ENCODE data around the gene EPHB3. TPM values are rescaled to one million over a fixed set of nuclear protein-coding genes. Genes with fewer than 3 reads are reported as not detected.

The EPHB3 gene
- total and polyA plus RNA-seq, 2 donors (not counting 3 experiments of a cell fraction or from before 2014, with no cell fraction given) = 0.01 TPM; not detected in 1

DNA sequence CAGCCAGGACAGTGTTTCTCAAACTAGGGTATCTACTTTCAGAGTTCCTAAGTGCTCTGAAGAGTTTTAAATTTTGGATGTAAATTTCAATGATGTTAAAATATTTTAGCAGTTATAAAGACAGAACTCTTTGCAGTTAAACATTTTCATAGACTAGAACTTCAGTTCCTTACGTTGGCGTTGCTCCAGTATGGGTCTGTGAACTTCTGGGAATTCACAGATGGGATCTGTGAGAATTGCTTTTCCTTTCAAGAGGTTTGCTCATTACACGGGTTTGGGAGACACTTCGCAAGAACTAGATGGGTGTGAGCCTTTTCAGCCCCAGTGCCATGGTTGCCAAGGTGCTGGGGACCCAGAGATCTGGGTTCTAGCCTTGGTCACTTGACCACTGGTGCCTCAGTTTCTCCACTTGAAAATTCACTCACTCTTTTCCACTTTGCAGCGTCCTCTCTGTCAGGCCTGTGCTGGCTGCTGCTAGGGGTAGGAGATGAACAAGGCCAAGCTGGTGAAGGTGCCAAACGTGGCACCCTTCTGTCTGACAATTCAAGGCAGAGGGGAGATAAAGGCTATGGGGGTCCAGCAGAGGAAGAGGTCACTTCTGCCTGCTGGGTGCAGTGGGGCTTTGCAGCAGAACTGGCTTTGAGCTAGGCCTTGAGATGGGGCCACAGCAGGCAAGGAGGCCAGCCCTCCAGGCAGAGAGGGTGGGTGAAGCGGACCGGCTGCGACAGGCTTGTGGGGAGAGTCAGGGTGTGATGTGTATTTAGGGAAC is 48.1 kb downstream of the EPHB3 start:
- dilution Hi-C loops (cut with MboI; ENCODE audit: extremely low pct_ligation_motif_present, low sequenced_read_pairs) (no loop called here), intact Hi-C loops (cut with micrococcal nuclease) (no loop called here)
- no peaks in the 10 kb centered on the region for H4K20me1 ChIP-seq (replicated peaks; ENCODE audit: control insufficient read depth, extremely low read depth, insufficient read depth, low read length)
- H3K4me2 ChIP-seq (ENCODE audit: insufficient read depth, low read length) = no peak overlapping the region
- H3K36me3 ChIP-seq (ENCODE audit: control insufficient read depth in 2 of 2, extremely low read depth in 1 of 2, insufficient read depth in 2 of 2, low read length in 2 of 2) = no peaks in the 10 kb centered on the region
- no peaks in the 10 kb centered on the region for H3K9me1 ChIP-seq (replicated peaks; ENCODE audit: control insufficient read depth, extremely low read depth, insufficient read depth, low read length)
- no peak overlapping the region for H2AFZ ChIP-seq (ENCODE audit: low read depth, low read length)
- ChIA-PET POLR2A (no interaction called here), CTCF (no interaction called here)
- DNase-seq (ENCODE audit: low read depth, low spot score) (no peak), FAIRE-seq (no peak)
- no peaks in the 10 kb centered on the region for H3K9me3 ChIP-seq (replicated peaks; ENCODE audit: control insufficient read depth, insufficient read depth, low read length)
- no peak overlapping the region for H3K4me3 ChIP-seq (replicated peaks in 1 of 3; ENCODE audit: insufficient read depth in 1 of 3, low read depth in 1 of 3, low read length in 3 of 3)
- BruUV-seq (replicated peaks) = no TSS peak
- no peak overlapping the region for H3K27ac ChIP-seq (ENCODE audit: insufficient read depth, low read depth, low read length)
- H3K9ac ChIP-seq (replicated peaks; ENCODE audit: extremely low read depth, insufficient read depth, low read length) = no peak overlapping the region
- no peaks in the 10 kb centered on the region for H3K4me1 ChIP-seq (ENCODE audit: control insufficient read depth, extremely low read depth, insufficient read depth, low read length)
- no peak for TF ChIP-seq CTCF (IDR thresholded peaks at IDR 0.05; ENCODE audit: extremely low read depth in 1 of 2, insufficient read depth in 1 of 2, low read depth in 1 of 2, low read length in 2 of 2)
- no peak for TF ChIP-seq POLR2A (IDR thresholded peaks at IDR 0.05; ENCODE audit: low read depth, low read length)
- TF ChIP-seq, protein P1, sequence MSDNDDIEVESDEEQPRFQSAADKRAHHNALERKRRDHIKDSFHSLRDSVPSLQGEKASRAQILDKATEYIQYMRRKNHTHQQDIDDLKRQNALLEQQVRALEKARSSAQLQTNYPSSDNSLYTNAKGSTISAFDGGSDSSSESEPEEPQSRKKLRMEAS (IDR thresholded peaks at IDR 0.05; ENCODE audit: insufficient read depth, insufficient read length) = no peak
- TF ChIP-seq JUN (IDR thresholded peaks at IDR 0.05; ENCODE audit: borderline replicate concordance, insufficient read depth, insufficient read length, low read depth) = no peak
- TF ChIP-seq POLR2AphosphoS5 (IDR thresholded peaks at IDR 0.05; ENCODE audit: insufficient read depth, low read depth, low read length) = no peak
- TF ChIP-seq EZH2 (IDR thresholded peaks at IDR 0.05; ENCODE audit: borderline replicate concordance, low read depth, low read length, severe bottlenecking) = no peak
- no peak for TF ChIP-seq GATA2 (IDR thresholded peaks at IDR 0.05; ENCODE audit: insufficient read depth, insufficient read length, low read depth, low read length)
- TF ChIP-seq MYC (IDR thresholded peaks at IDR 0.05; ENCODE audit: low read depth, low read length) = no peak
- no peak for TF ChIP-seq FOS (IDR thresholded peaks at IDR 0.05; ENCODE audit: borderline replicate concordance, insufficient read depth, low read length)
- H3K79me2 ChIP-seq (ENCODE audit: control insufficient read depth, insufficient read depth, low read length) = no peaks in the 10 kb centered on the region
- peaks cover 10 to 11% of the 10 kb centered on the region in 2 experiments for H3K27me3 ChIP-seq (ENCODE audit: control insufficient read depth in 2 of 2, insufficient read depth in 2 of 2, low read length in 2 of 2)

Data from endothelial cell of umbilical vein (primary cell).